ENCODE measurements around the gene CTNND2. TPM values are rescaled to one million over a fixed set of nuclear protein-coding genes. Genes with fewer than 3 reads are reported as not detected.

The CTNND2 gene
- polyA plus RNA-seq, 1 of the 3 experiments (the other 2 are of a cell fraction) = not detected

GRCh38 chr5:11258001-11258400 is 646.2 kb downstream of the CTNND2 start:
- Histone ChIP-seq H2AFZ (ENCODE audit: low read depth) (no peak overlapping the region), H3K27me3 (ENCODE audit: insufficient read depth) (no peaks in the 10 kb centered on the region), H3K4me3 (ENCODE audit: low read depth in 2 of 2, low read length in 1 of 2) (no peak overlapping the region), H3K79me2 (ENCODE audit: insufficient read depth) (no peaks in the 10 kb centered on the region), H3F3A (replicated peaks; ENCODE audit: insufficient read depth) (no peaks in the 10 kb centered on the region), H3K9ac (no peak overlapping the region), H3K4me2 (no peak overlapping the region), H4K20me1 (ENCODE audit: insufficient read depth) (no peaks in the 10 kb centered on the region), H3K27ac (ENCODE audit: low read depth in 2 of 2, low read length in 1 of 2) (no peak overlapping the region), H3K4me1 (ENCODE audit: control insufficient read depth in 1 of 2, insufficient read depth in 2 of 2, low read depth in 1 of 2, low read length in 1 of 2) (no peaks in the 10 kb centered on the region), H3K9me2 (no peaks in the 10 kb centered on the region), H3K9me3 (no peaks in the 10 kb centered on the region), H3K36me3 (replicated peaks in 1 of 2; ENCODE audit: control insufficient read depth in 1 of 2, insufficient read depth in 2 of 2, low read length in 1 of 2) (no peaks in the 10 kb centered on the region)
- TF ChIP-seq RFX5 (IDR thresholded peaks at IDR 0.05; ENCODE audit: low read length) = no peak
- TF ChIP-seq MXI1 (IDR thresholded peaks at IDR 0.05; ENCODE audit: low read depth, low read length) = no peak
- TF ChIP-seq REST (IDR thresholded peaks at IDR 0.05; ENCODE audit: low read depth, low read length) = no peak
- no peak for TF ChIP-seq SMC3 (IDR thresholded peaks at IDR 0.05; ENCODE audit: low read depth, low read length)
- TF ChIP-seq SIN3A (IDR thresholded peaks at IDR 0.05; ENCODE audit: borderline replicate concordance, low read depth, low read length) = no peak
- TF ChIP-seq TCF12 (IDR thresholded peaks at IDR 0.05) = no peak
- TF ChIP-seq EZH2phosphoT487 (IDR thresholded peaks at IDR 0.05; ENCODE audit: borderline replicate concordance, low read depth) = no peak
- DNase-seq = no peak
- CTCF ChIA-PET = interaction anchor here (0.7 kb wide), 1 partner anchor 766 kb away, joined by 3 read pairs; no protein-coding TSS in a partner anchor
- 44% methylated on average over 3 of the region's 5 CpGs for WGBS (ENCODE audit: low lambda C conversion rate)
- POLR2A ChIA-PET = no interaction called here

- TF ChIP-seq YY1 (IDR thresholded peaks at IDR 0.05; ENCODE audit: low read depth) = no peak
- TF ChIP-seq EP300 (IDR thresholded peaks at IDR 0.05; ENCODE audit: borderline replicate concordance in 1 of 2, low read depth in 1 of 2, low read length in 1 of 2) = no peak
- TF ChIP-seq SMC3 (IDR thresholded peaks at IDR 0.05; ENCODE audit: low read depth, low read length) = no peak
- no peak for TF ChIP-seq TEAD4 (IDR thresholded peaks at IDR 0.05; ENCODE audit: borderline replicate concordance, insufficient read depth)
- TF ChIP-seq FOXM1 (IDR thresholded peaks at IDR 0.05; ENCODE audit: low read depth) = no peak
- no peak for TF ChIP-seq CHD2 (IDR thresholded peaks at IDR 0.05; ENCODE audit: low read length, partially characterized antibody)
- Histone ChIP-seq H3K9me3 (no peaks in the 10 kb centered on the region), H3K9me2 (no peaks in the 10 kb centered on the region), H3K4me1 (ENCODE audit: control insufficient read depth in 1 of 2, insufficient read depth in 2 of 2, low read depth in 1 of 2, low read length in 1 of 2) (no peaks in the 10 kb centered on the region), H3K9ac (no peak overlapping the region), H3K36me3 (replicated peaks in 1 of 2; ENCODE audit: control insufficient read depth in 1 of 2, insufficient read depth in 2 of 2, low read length in 1 of 2) (no peaks in the 10 kb centered on the region), H3K4me2 (no peak overlapping the region), H3F3A (replicated peaks; ENCODE audit: insufficient read depth) (no peaks in the 10 kb centered on the region), H3K27me3 (ENCODE audit: insufficient read depth) (no peaks in the 10 kb centered on the region), H3K4me3 (ENCODE audit: low read depth in 2 of 2, low read length in 1 of 2) (no peak overlapping the region), H4K20me1 (ENCODE audit: insufficient read depth) (no peaks in the 10 kb centered on the region), H2AFZ (ENCODE audit: low read depth) (no peak overlapping the region), H3K79me2 (ENCODE audit: insufficient read depth) (no peaks in the 10 kb centered on the region), H3K27ac (ENCODE audit: low read depth in 2 of 2, low read length in 1 of 2) (no peak overlapping the region)
- no peak for DNase-seq
- ChIA-PET CTCF (no interaction called here), POLR2A (no interaction called here)
Observed at GRCh38 chr5:11252523-11252922, 651.7 kb downstream of the CTNND2 start.

Measured in SK-N-SH (cell line).